GM18499 (cell line): ENCODE measurements around the gene NPIPB8.
"Not testable (repeated sequence)": the region's sequence is repeated elsewhere in the genome, so short reads cannot be mapped to it uniquely, and the experiment has no call there.

ENCODE experiments used
- ATAC-seq: cut with Tn5 transposase; IDR thresholded peaks from one replicate; pipeline ENCODE4 v1.9.1; 2021; ENCODE audit warnings: moderate number of reproducible peaks; ENCODE audit not compliant: insufficient read depth, unreplicated experiment

NPIPB8 gene

DNA sequence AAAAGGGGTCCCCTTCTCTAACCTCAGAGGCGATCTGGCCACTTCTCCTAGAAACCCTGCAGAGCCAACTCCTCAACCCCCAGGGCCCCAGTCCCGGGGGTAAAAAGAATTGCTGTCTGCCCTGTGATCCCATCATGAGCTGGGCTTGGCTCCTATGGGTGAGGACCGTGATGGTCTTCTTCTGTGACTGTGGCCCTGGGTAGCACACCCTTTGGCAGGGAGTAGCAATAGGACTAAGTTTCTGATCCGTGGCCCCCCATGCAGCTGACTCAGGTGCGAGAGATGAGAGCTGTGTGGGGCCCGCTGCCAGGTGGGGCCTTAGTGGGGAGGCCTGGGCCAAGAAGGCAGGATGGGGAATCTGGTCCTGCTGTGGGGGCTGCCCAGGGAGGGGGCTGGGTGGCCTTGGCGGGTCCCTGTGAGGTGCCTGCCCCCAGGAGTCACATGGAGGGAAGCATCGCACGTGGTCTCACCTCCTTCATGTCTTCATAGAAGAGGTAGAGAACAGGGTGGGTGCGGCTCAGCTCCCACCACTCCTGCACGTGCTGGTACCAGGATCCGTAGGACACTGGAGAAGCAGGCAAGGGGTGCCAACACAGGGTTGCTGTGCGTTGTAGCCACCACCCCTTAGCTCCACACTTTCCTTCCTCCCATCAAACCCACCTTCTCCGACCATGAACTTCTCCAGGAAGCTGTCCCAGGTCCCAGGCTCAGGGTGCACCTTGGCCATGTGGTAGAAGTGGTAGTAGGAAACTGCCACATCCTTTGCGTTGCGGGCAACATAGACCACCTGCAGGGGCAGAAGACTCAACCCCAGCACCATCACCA lies 31.4 kb upstream of the NPIPB8 start:
- no peak for ATAC-seq

DNA sequence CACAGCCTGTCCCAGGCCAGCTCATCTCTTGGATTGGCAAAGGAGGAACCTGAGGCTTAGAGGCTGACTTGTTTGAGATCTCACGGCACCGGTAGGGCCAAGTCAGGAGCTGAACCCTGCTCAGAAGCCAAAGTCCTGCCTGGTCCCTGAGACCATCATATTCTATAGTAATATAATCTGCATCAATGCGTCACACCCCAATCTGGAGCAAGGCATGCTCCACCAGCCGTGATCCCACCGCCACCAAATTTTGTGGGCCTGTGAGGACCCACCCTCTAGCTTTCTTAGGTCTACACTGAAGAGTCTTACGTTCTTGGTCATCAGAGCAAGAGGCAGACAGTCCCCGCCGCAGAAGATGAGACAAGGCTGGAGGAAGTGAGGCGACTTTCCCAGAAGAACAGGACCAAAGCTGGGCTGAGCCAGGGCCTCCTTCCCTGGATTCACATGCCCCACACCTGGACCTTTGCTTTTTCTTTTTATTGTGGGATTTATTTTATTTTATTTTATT lies 30.7 kb upstream of the NPIPB8 start:
- no peak for ATAC-seq

DNA sequence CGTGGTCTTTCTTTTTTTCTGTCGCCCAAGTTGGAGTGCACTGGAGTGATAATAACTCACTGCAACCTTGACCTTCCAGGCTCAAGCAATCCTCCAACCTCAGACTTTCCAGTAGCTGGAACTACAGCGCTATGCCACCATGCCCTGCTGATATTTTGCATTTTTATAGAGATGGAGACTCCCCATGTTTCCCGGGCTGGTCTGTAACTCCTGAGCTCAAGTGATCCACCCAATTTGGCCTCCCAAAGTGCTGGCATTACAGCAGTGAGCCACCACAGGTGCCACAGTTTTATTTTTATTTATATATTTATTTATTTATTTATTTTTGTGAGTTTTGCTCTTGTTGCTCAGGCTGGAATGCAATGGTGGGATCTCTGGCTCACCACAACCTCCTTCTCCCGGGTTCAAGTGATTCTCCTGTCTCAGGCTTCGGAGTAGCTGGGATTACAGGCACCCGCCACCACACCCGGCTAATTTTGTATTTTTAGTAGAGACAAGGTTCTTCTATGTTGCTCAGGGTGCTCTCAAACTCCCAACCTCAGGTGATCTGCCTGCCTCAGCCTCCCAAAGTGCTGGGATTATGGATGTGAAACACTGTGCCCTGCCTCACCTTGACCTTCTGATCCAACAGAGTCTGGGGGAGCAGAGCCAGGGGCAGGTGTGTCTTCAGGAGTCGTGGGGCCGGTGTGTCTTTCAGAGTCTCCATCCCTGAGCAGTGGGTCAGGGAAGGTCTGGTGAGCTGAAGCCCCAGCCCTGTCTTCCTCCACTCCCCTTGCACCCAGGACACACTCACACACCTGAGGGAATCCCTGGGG lies 30.0 kb upstream of the NPIPB8 start:
- ATAC-seq: not testable (repeated sequence)

DNA sequence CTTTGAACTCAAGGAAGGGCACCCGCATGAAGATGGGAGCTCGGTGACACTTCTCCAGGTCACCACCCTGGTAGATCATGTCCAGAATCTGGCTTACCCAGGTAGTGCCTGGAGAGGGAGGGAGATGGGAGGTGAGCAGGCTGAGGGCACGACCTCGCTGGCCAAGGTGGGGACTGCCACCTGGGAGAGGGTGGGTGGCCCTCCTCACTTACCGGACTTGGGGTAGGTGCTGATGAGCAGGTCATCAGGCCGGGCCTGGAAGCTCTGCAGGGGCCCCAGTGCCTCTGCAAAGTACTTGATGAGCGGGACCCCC lies 29.4 kb upstream of the NPIPB8 start:
- ATAC-seq: not testable (repeated sequence)

DNA sequence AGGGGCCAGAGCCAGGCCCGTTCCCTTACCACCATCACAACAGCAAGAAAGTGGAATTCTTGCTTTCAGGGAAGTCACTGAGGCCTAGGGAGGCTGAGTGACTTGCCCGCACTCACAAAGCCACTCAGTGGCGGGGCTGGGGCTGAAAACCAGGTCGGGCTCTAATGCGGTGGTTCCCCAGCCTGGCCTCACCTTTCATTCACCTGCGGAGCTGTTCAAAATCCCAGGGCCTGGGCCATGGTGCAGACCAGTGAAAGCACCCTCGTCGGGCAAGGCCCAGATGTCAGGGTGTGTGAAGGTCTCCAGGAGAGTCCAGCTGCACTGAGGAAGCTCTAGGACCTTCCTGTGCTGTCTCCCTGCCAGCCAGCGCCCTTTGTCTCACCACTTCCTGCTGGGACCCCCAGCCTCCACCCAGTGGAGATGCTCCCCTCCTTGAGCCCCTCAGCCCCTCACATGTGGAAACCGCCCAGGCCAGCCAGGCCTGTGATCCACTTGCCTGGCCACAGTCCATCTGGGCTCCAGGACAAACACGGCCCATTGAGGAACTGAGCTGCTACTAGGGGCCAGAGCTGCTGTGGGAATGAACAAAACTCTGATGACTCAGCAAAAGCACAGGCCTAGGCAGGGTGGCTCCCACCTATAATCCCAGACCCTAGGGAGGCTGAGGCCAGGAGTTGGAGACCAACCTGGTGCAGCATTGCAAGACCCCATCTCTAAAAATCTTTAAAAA lies 28.8 kb upstream of the NPIPB8 start:
- ATAC-seq: not testable (repeated sequence)

DNA sequence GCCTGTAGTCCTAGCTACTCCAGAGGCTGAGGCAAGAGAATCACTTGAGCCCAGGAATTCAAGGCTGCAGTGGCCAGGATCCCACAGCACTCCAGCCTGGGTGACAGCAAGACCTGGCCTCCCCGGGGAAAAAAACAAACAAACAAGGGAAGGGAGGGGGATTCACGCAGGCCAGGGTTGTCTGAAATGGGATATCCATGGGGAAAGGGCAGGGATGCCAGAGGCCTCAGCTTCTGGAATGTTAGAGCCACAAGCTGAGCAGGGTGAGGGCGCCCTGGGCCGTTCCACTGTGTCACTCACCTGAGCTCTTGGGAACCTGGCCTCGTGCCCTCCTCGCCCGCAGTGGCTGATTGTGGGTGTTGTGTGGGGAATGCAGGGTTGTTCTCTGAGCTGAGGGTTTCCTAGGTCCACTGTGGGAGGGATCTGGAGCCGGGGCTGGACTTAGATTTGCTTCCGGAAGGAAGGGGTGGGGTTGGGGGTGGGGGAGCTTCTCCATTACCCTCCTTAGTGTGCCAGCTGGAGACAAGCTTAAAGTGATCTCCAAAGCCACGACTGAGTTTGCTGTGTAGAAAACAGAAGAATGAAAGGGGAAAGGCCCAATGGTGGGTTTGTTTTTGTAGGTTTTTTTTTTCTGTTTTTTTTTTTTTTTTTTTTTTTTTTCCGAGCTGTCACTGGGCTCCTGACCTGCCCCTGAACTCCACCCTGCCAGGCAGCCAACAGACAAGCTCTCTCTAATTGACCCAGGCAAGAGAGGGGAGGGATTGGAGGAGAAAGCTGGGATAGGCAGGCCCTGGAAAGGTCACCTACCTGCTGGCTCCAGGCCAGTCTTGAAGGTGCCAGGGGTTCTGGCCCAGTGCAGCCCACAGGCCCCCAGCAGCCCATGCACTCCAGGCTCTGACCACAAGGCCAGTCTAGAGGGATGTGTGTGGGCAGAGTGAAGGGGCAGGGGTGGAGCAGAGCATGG lies 28.0 kb upstream of the NPIPB8 start, which contains the start of gene SULT1A1:
Gene SULT1A1, minus strand, starts transcription at position 414 of the 964 bp plus-strand sequence. CDS start 1,189 bp downstream, outside the sequence.
- ATAC-seq: no peak

DNA sequence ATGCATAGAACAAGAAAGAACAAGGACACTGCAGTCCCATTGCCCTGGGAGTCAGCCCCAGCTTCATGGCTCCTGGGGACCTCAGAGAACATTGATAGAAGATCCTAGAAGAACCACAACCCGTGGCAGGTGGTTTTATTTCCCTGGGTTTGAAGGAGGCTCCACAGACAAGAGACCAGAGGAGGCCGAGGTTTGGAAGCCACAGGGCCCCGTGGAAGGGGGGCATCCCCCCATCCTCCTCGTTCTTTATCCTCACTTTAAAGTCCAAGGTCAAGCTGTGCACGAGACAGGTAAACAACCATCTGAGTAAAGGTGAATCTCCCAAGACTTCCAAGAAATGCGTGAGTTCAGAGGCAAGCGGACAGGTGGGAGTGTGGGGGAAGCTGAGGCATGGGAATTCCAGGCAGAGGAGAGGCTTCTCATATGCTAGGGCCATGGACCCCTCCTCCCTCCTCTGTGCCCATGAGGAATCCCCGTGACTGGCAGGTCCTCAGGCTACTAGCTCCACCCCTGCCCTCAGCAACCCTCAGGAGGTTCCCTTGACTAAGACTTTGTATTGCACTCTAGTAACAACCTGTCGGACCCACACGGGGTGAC lies 27.2 kb upstream of the NPIPB8 start:
- no peak for ATAC-seq

DNA sequence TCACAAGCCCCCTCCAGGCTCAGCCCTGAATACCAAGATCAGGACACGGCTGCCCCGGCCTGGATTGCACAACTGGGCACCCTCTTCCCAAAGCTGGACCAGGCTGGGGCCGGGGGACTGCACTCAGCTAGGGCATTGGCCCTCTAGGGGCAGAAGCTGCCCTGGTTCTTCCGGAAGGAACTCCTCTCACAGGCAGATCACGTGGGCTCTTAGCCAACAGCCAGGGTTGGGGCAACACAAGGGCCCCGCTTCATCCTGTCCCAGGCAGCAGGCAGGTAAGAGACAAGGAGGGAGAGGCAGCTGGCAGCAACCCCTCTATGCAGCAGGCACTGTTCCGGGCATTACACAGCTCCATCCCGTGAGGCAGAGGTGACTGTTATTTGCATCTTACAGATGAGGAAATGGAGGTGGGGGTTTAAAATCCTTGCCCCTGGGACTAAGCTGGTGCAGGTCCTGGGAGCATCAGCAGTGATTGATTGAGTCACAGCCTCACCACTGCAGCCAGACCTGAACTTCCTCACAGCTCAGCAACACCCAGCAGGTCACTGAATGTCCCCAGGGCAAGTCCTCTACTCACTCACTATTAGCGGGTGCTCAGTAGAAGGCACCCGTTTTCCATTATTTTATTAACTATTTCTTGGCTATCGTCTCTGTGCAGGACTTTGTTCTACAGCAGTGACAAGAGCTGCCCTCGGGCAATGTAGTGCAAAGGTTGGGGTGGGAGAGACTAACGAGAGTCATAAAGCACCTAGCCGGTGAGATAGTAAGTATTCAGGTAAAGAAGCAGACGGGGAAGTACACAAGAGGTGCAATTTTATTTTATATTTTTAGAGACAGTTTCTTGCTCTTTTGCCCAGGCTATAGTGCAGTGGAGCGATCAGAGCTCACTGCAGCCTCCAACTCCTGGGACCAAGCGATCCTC lies 25.2 kb upstream of the NPIPB8 start:
- not testable (repeated sequence) for ATAC-seq

DNA sequence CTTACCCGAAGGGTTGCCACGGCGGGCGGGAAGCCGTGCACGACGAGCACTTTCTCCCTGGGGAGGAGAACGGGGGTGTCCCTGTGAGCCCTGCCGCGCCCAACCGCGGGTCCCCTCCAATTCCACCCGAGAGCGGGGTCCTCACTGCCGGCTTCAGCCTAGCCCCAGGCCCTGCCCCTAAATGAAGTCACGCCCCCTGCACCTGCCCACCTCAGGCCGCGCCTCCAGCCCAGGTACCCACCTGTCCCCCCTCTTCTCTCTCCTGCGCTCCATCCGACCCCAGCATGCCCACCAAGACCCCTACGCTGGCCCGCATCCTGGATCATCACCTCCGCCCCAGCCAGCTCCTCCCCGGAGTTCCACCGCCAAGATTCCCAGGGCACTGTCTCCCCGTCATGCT lies 24.0 kb upstream of the NPIPB8 start:
- ATAC-seq: not testable (repeated sequence)

DNA sequence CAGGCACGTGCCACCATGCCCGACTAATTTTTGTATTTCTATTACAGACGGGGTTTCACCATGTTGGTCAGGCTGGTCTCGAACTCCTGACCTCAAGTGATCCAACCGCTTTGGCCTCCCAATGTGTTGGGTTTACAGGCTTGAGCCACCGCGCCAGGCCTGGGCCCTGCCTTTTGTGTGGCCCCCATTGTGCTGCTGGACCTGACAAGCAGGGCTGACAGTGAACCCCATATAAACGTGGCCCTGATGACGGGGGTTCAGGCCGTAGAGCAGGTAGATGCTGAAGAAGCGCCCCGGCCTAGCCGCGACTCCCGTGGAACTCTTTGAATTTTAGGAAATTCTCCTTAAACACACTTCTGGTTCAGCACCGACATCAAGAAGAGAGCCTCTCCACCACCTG lies 23.3 kb upstream of the NPIPB8 start:
- not testable (repeated sequence) for ATAC-seq

DNA sequence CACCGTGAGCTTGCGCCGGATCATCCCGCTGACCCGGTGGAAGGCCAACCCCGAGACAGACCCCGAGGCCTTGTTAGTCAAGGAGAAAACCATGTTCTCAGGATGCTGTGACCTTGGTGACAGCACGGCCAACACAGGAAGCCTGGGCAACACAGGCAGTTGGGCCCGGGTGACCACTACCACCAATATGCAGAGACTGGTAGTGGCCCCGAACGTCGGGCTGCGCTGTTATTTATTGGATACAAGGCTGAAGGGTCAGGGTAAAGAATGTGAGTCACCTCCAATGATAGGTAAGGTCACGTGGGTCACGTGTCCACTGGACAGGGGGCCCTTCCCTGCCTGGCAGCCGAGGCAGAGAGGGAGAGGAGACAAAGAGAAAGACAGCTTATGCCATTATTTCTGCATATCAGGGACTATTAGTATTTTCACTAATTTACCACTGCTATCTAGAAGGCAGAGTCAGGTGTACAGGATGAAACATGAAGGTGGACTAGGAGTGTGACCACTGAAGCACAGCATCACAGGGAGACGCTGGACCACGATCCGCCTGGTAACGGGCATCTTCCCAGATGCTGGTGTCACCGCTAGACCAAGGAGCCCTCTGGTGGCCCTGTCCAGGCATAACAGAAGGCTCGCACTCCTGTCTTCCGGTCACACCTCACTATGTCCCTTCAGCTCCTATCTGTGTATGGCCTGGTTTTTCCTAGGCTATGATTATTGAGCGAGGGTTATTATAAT lies 22.2 kb upstream of the NPIPB8 start:
- not testable (repeated sequence) for ATAC-seq

DNA sequence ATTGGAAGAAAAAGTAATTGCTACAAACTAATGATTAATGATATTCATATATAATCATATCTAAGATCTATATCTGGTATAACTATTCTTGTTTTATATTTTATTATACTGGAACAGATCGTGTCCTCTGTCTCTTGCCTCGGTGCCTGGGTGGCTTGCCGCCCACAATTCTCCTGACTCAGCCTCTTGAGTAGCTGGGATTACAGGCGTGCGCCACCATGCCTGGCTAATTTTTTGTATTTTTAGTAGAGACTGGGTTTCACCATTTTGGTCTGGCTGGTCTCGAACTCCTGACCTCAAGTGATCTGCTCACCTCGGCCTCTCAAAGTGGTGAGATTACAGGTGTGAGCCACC lies 21.7 kb upstream of the NPIPB8 start:
- ATAC-seq: not testable (repeated sequence)

DNA sequence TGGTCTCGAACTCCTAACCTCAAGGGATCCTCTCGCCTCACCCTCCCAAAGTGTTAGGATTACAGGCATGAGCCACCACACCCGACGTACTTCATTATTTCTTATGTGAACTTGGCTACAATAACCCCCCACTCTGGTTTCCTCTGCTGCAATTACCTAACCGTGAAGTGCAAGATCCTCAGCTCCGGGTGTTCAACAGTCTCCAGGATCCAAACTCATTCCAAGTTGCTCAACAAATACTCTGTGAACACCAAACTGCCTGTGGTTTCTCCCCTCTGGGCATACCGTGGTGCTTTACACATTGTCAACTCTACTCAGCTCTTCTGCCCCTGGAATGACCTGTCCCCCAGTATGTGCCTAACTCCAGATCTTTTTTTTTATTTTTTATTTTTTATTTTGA lies 21.2 kb upstream of the NPIPB8 start:
- no peak for ATAC-seq

DNA sequence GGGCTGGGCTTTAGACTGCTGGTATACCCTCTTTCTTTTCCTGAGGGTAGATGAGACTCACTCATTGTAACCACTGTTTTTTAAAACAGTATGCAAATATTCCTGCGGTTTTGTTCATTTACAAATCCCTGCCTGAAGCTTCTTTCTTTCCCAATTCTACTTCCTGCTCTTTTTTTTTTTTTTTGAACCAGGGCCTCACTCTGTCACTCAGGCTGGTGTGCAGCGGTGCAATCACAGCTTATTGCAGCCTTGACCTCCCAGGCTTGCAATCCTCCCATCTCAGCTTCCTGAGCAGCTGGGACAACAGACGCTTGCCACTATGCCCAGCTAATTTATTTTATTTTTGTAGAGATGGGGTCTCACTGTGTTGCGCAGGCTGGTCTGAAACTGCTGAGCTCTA lies 20.0 kb upstream of the NPIPB8 start:
- no peak for ATAC-seq

DNA sequence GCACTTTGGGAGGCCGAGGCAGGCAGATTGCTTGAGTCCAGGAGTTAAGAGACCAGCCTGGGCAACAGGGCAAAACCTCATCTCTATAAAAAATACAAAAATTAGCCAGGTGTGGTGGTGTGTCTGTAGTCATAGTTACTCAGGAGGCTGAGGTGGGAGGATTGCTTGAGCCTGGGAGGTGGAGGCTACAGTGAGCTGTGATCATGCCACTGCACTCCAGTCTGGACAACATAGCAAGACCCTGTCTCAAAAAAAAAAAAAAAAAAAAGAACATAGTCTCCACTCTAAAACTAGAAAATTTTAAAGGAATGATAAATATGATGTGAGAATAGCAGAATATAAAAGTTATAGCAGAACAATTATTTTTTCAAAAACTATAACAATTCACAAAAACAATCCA lies 17.5 kb upstream of the NPIPB8 start:
- ATAC-seq: not testable (repeated sequence)

DNA sequence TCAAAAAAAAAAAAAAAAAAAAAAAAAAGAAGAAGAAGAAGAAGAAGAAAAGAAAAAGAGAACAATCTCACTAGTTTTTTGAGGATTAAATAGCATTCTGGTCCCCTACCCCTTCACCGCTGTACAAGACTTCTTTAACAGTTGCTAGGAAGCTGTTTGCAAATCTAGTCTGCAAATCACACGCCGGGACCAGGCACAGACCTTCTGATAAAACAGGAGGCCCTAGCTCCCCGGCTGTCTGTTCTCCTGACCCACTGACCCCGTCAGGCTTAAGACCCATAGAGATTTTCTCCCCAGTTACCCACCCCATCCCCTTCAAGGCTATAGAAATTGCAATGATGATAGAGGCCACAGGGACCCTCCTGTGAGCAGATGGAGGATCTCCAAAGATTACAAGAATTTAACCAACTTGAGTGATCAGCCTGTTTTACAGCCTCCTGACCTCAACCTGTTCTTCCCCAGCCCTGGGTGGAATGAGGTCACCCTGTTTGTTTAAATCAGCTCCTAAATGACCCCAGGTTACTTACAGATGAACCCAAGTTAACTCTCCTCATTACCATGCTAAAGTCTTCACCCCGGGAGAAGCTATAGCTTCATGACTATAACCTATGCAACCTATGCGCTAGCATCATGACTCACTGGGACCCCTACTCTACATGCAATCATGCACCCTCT lies 16.2 kb upstream of the NPIPB8 start:
- ATAC-seq: no peak
